ENCODE data around the gene TBC1D1. TPM values are rescaled to one million over a fixed set of nuclear protein-coding genes. Genes with fewer than 3 reads are reported as not detected.

The TBC1D1 gene
- total RNA-seq, 1 donor from 2014 or later, result 56.5 TPM

- ATAC-seq, result no peak
These were observed 216.9 kb downstream of the TBC1D1 start for GRCh38 chr4:38107818-38108217.

GRCh38 chr4:38109370-38109769, 218.5 kb downstream of the TBC1D1 start:
- no peak for ATAC-seq
- no peak for TF ChIP-seq CTCF (IDR thresholded peaks at IDR 0.05)
- intact Hi-C loops (cut with DNase I), result no loop called here
- H3K9me3 ChIP-seq, result no peaks in the 10 kb centered on the region
- no peak overlapping the region for H3K27ac ChIP-seq
- H3K4me3 ChIP-seq, result no peak overlapping the region
- H3K27me3 ChIP-seq (ENCODE audit: low read depth), result no peaks in the 10 kb centered on the region
- no peak for DNase-seq
- H3K36me3 ChIP-seq, result peaks cover 10% of the 10 kb centered on the region
- peaks cover 6% of the 10 kb centered on the region for H3K4me1 ChIP-seq

More at GRCh38 chr4:38107818-38108217, 216.9 kb downstream of the TBC1D1 start:
- Histone ChIP-seq H3K4me3 (no peak overlapping the region), H3K36me3 (peaks cover 25% of the 10 kb centered on the region), H3K27me3 (ENCODE audit: low read depth) (no peaks in the 10 kb centered on the region), H3K27ac (no peak overlapping the region), H3K9me3 (no peaks in the 10 kb centered on the region), H3K4me1 (no peaks in the 10 kb centered on the region)
- DNase-seq, result no peak
- TF ChIP-seq CTCF (IDR thresholded peaks at IDR 0.05), result no peak
- intact Hi-C loops (cut with DNase I), result no loop called here

- H3K27me3 ChIP-seq (ENCODE audit: low read depth), result no peaks in the 10 kb centered on the region
- no peaks in the 10 kb centered on the region for H3K9me3 ChIP-seq
- no peak for TF ChIP-seq CTCF (IDR thresholded peaks at IDR 0.05)
- H3K4me3 ChIP-seq, result no peak overlapping the region
- ATAC-seq (no peak), DNase-seq (no peak)
- intact Hi-C loops (cut with DNase I), result no loop called here
- H3K4me1 ChIP-seq, result peaks cover 11% of the 10 kb centered on the region
- H3K27ac ChIP-seq, result no peak overlapping the region
- H3K36me3 ChIP-seq, result peaks cover 8% of the 10 kb centered on the region
These were observed 219.0 kb downstream of the TBC1D1 start for GRCh38 chr4:38109896-38110295.

- Histone ChIP-seq H3K27me3 (ENCODE audit: low read depth) (no peaks in the 10 kb centered on the region), H3K36me3 (peaks cover 14% of the 10 kb centered on the region), H3K4me3 (no peak overlapping the region), H3K4me1 (peaks cover 13% of the 10 kb centered on the region), H3K27ac (no peak overlapping the region), H3K9me3 (no peaks in the 10 kb centered on the region)
- TF ChIP-seq CTCF (IDR thresholded peaks at IDR 0.05), result no peak
- DNase-seq, result no peak
- intact Hi-C loops (cut with DNase I), result no loop called here
- ATAC-seq, result no peak
These were observed 220.1 kb downstream of the TBC1D1 start for GRCh38 chr4:38111024-38111423.

GRCh38 chr4:38111717-38112116, 220.8 kb downstream of the TBC1D1 start:
- ATAC-seq (no peak), DNase-seq (no peak)
- Histone ChIP-seq H3K4me1 (peaks cover 13% of the 10 kb centered on the region), H3K9me3 (no peaks in the 10 kb centered on the region), H3K27me3 (ENCODE audit: low read depth) (no peaks in the 10 kb centered on the region), H3K4me3 (no peak overlapping the region), H3K36me3 (peaks cover 21% of the 10 kb centered on the region), H3K27ac (no peak overlapping the region)
- no peak for TF ChIP-seq CTCF (IDR thresholded peaks at IDR 0.05)
- intact Hi-C loops (cut with DNase I), result no loop called here

GRCh38 chr4:38113132-38113531, 222.2 kb downstream of the TBC1D1 start:
- peaks cover 13% of the 10 kb centered on the region for H3K4me1 ChIP-seq
- peaks cover 29% of the 10 kb centered on the region for H3K36me3 ChIP-seq
- no peaks in the 10 kb centered on the region for H3K9me3 ChIP-seq
- ATAC-seq, result no peak
- no peak for DNase-seq
- no peak for TF ChIP-seq CTCF (IDR thresholded peaks at IDR 0.05)
- intact Hi-C loops (cut with DNase I), result no loop called here
- H3K4me3 ChIP-seq, result no peak overlapping the region
- no peak overlapping the region for H3K27ac ChIP-seq
- H3K27me3 ChIP-seq (ENCODE audit: low read depth), result no peaks in the 10 kb centered on the region

Measured in lower lobe of right lung (tissue), 2 donors.